HG03575 (cell line): ENCODE data around the gene SURF4.
"Not testable (repeated sequence)": the region's sequence is repeated elsewhere in the genome, so short reads cannot be mapped to it uniquely, and the experiment has no call there.

Experiments used
- ATAC-seq: cut with Tn5 transposase; IDR thresholded peaks from one replicate; pipeline ENCODE4 v1.9.1; 2021; ENCODE audit not compliant: unreplicated experiment, insufficient number of reproducible peaks, low FRiP score; ENCODE audit errors: extremely low read depth

Gene SURF4

GRCh38 chr9:133379153-133380086 lies 3.6 kb upstream of the SURF4 start:
- ATAC-seq: no peak

- no peak for ATAC-seq
Measured at GRCh38 chr9:133378408-133378962, 2.6 kb upstream of the SURF4 start.

- ATAC-seq: no peak
Measured at GRCh38 chr9:133377721-133378216, 1.9 kb upstream of the SURF4 start.

- ATAC-seq: not testable (repeated sequence)
Measured at GRCh38 chr9:133377280-133377679, 1.4 kb upstream of the SURF4 start.

- ATAC-seq: no peak
Measured at GRCh38 chr9:133375116-133375723, 640 bp downstream of the SURF4 start.

- ATAC-seq: no peak
Measured at GRCh38 chr9:133374612-133375115, 1.2 kb downstream of the SURF4 start.

- no peak for ATAC-seq
Measured at GRCh38 chr9:133372144-133372543, 3.7 kb downstream of the SURF4 start.

- ATAC-seq: no peak
Measured at GRCh38 chr9:133371261-133371711, 4.6 kb downstream of the SURF4 start.

- ATAC-seq: no peak
Measured at GRCh38 chr9:133370685-133371084, 5.2 kb downstream of the SURF4 start.

GRCh38 chr9:133369933-133370332 lies 5.9 kb downstream of the SURF4 start:
- no peak for ATAC-seq

- no peak for ATAC-seq
Measured at GRCh38 chr9:133369422-133369821, 6.4 kb downstream of the SURF4 start.

- ATAC-seq: no peak
Measured at GRCh38 chr9:133368249-133368881, 7.5 kb downstream of the SURF4 start.

- no peak for ATAC-seq
Measured at GRCh38 chr9:133367778-133368177, 8.1 kb downstream of the SURF4 start.

- ATAC-seq: no peak
Measured at GRCh38 chr9:133367221-133367620, 8.6 kb downstream of the SURF4 start.

GRCh38 chr9:133366435-133366834 lies 9.4 kb downstream of the SURF4 start:
- ATAC-seq: no peak

GRCh38 chr9:133362359-133363044 lies 13.4 kb downstream of the SURF4 start:
- ATAC-seq: no peak

- ATAC-seq: no peak
Measured at GRCh38 chr9:133361507-133362092, 14.3 kb downstream of the SURF4 start.
